ENCODE measurements around the gene IGSF21.

IGSF21 gene

GRCh38 chr1:18178111-18178510, 70.5 kb downstream of the IGSF21 start:
- no peak for DNase-seq (ENCODE audit: low read depth in 2 of 2)

GRCh38 chr1:18179009-18179408, 71.4 kb downstream of the IGSF21 start:
- no peak for DNase-seq (ENCODE audit: low read depth in 2 of 2)

- DNase-seq (ENCODE audit: low read depth in 2 of 2), result no peak
Measured at GRCh38 chr1:18182398-18183160, 75.0 kb downstream of the IGSF21 start.

- no peak for DNase-seq (ENCODE audit: low read depth in 2 of 2)
Measured at GRCh38 chr1:18183533-18183932, 75.9 kb downstream of the IGSF21 start.

GRCh38 chr1:18187054-18187453, 79.5 kb downstream of the IGSF21 start:
- no peak for DNase-seq (ENCODE audit: low read depth in 2 of 2)

- no peak for DNase-seq (ENCODE audit: low read depth in 2 of 2)
Measured at GRCh38 chr1:18188820-18189517, 81.4 kb downstream of the IGSF21 start.

GRCh38 chr1:18190598-18190997, 83.0 kb downstream of the IGSF21 start:
- DNase-seq (ENCODE audit: low read depth in 2 of 2), result no peak

GRCh38 chr1:18191037-18191436, 83.4 kb downstream of the IGSF21 start:
- no peak for DNase-seq (ENCODE audit: low read depth in 2 of 2)

GRCh38 chr1:18191481-18192155, 84.0 kb downstream of the IGSF21 start:
- no peak for DNase-seq (ENCODE audit: low read depth in 2 of 2)

GRCh38 chr1:18192182-18192581, 84.6 kb downstream of the IGSF21 start:
- no peak for DNase-seq (ENCODE audit: low read depth in 2 of 2)

GRCh38 chr1:18192974-18193373, 85.4 kb downstream of the IGSF21 start:
- no peak for DNase-seq (ENCODE audit: low read depth in 2 of 2)

- DNase-seq (ENCODE audit: low read depth in 2 of 2), result no peak
Measured at GRCh38 chr1:18197299-18197698, 89.7 kb downstream of the IGSF21 start.

GRCh38 chr1:18198260-18198659, 90.7 kb downstream of the IGSF21 start:
- DNase-seq (ENCODE audit: low read depth in 2 of 2), result no peak

GRCh38 chr1:18199462-18199861, 91.9 kb downstream of the IGSF21 start:
- no peak for DNase-seq (ENCODE audit: low read depth in 2 of 2)

- no peak for DNase-seq (ENCODE audit: low read depth in 2 of 2)
Measured at GRCh38 chr1:18200136-18200717, 92.6 kb downstream of the IGSF21 start.

- DNase-seq (ENCODE audit: low read depth in 2 of 2), result no peak
Measured at GRCh38 chr1:18200918-18201317, 93.3 kb downstream of the IGSF21 start.

- DNase-seq (ENCODE audit: low read depth in 2 of 2), result no peak
Measured at GRCh38 chr1:18201997-18202719, 94.6 kb downstream of the IGSF21 start.

- DNase-seq (ENCODE audit: low read depth in 2 of 2), result no peak
Measured at GRCh38 chr1:18203645-18204044, 96.0 kb downstream of the IGSF21 start.

GRCh38 chr1:18204575-18204974, 97.0 kb downstream of the IGSF21 start:
- DNase-seq (ENCODE audit: low read depth in 2 of 2), result no peak

GRCh38 chr1:18205319-18205718, 97.7 kb downstream of the IGSF21 start:
- DNase-seq (ENCODE audit: low read depth in 2 of 2), result no peak

- no peak for DNase-seq (ENCODE audit: low read depth in 2 of 2)
Measured at GRCh38 chr1:18211764-18212163, 104.2 kb downstream of the IGSF21 start.

Data from stimulated activated CD4-positive, alpha-beta T cell treated with anti-CD3 and anti-CD28 coated beads, Interleukin-12 subunit alpha, Interleukin-12 subunit beta, amount 100 ng/mL, for 24 hours (primary cell).